Measurements from ENCODE around the gene GTPBP1. TPM values are rescaled to one million over a fixed set of nuclear protein-coding genes. Genes with fewer than 3 reads are reported as not detected.
A peak's percentile ranks its signal among the peaks of the same experiment; 100 is the strongest.

Gene GTPBP1
- total RNA-seq (2021) = 108 TPM in 2 replicates
- long read RNA-seq, full-length matches to known transcripts = 30 of 132 reads
- long read RNA-seq, partial matches to known transcripts = 42 of 132 reads
- long read RNA-seq, other reads (novel, unspliced or antisense) = 60 of 132 reads

- WGBS (ENCODE audit: extremely low coverage, insufficient read length, low lambda C conversion rate) = no CpG with 5 or more reads among the region's 55 CpGs
- Histone ChIP-seq H3K27me3 (ENCODE audit: insufficient read depth, low read length) (no peaks in the 10 kb centered on the region), H3K23me2 (ENCODE audit: insufficient read length, low read depth, low read length, poor library complexity, severe bottlenecking) (peaks cover 15% of the 10 kb centered on the region), H3K79me2 (ENCODE audit: insufficient read depth, low read length) (peaks cover 31% of the 10 kb centered on the region; the same call in 1 of the 2 replicates), H3K4me1 (ENCODE audit: insufficient read depth, low read length) (peaks cover 10% of the 10 kb centered on the region), H3K14ac (ENCODE audit: insufficient read depth, low read length) (peak within 1 kb of the TSS; percentile 96), H3K9me3 (ENCODE audit: control insufficient read depth, low read depth, low read length) (no peaks in the 10 kb centered on the region), H2BK5ac (ENCODE audit: insufficient read length, low read length) (peak within 1 kb of the TSS; percentile 7), H2BK12ac (ENCODE audit: insufficient read length, low read depth, low read length) (peak within 1 kb of the TSS; percentile 77), H3T11ph (ENCODE audit: low read length) (peak within 1 kb of the TSS; percentile 46), H3K4me2 (ENCODE audit: insufficient read depth, insufficient read length, low read length) (peak within 1 kb of the TSS; percentile 94), H3K23ac (ENCODE audit: insufficient read length, low read depth, low read length) (no peak within 1 kb of the TSS), H3K56ac (ENCODE audit: insufficient read length, low read depth, low read length) (no peak within 1 kb of the TSS), H3K27ac (ENCODE audit: insufficient read length, low read depth, low read length) (peak within 1 kb of the TSS; percentile 59), H3K4ac (ENCODE audit: low read depth, low read length) (no peak within 1 kb of the TSS; the same call in 1 of the 2 replicates), H2AFZ (ENCODE audit: low read length) (no peak within 1 kb of the TSS), H2BK120ac (ENCODE audit: low read depth, low read length, poor library complexity, severe bottlenecking) (peak within 1 kb of the TSS; percentile 24), H2AK5ac (ENCODE audit: insufficient read length, low read length) (peak within 1 kb of the TSS; percentile 11), H2BK20ac (ENCODE audit: low read depth, low read length, poor library complexity, severe bottlenecking) (no peak within 1 kb of the TSS), H4K91ac (ENCODE audit: insufficient read length, low read depth, low read length) (no peak within 1 kb of the TSS), H4K5ac (ENCODE audit: insufficient read length, low read depth, low read length) (peak within 1 kb of the TSS; percentile 3), H3K79me1 (ENCODE audit: insufficient read depth, low read depth, low read length, poor library complexity, severe bottlenecking) (peaks cover 7% of the 10 kb centered on the region), H3K9ac (ENCODE audit: extremely low read depth, insufficient read length, low read length) (peak within 1 kb of the TSS; percentile 81), H3K18ac (ENCODE audit: insufficient read length, low read depth, low read length) (peak within 1 kb of the TSS; percentile 91), H2BK15ac (ENCODE audit: low read depth, low read length) (no peak within 1 kb of the TSS), H4K8ac (replicated peaks; ENCODE audit: insufficient read length, low read depth, low read length) (peak within 1 kb of the TSS; percentile 73), H4K20me1 (ENCODE audit: control insufficient read depth, insufficient read depth, insufficient read length) (no peaks in the 10 kb centered on the region)
- H3K4me3 Mint-ChIP-seq = peak within 1 kb of the TSS; percentile 93 to 95
- peak within 1 kb of the TSS; percentile 99 for H3K27ac Mint-ChIP-seq
- H3K27me3 Mint-ChIP-seq (ENCODE audit: low read depth) = no peaks in the 10 kb centered on the region; the same call in 1 of the 2 replicates
- H3K4me1 Mint-ChIP-seq = peaks cover 44 to 48% of the 10 kb centered on the region in 2 experiments
- TF ChIP-seq, protein P1, sequence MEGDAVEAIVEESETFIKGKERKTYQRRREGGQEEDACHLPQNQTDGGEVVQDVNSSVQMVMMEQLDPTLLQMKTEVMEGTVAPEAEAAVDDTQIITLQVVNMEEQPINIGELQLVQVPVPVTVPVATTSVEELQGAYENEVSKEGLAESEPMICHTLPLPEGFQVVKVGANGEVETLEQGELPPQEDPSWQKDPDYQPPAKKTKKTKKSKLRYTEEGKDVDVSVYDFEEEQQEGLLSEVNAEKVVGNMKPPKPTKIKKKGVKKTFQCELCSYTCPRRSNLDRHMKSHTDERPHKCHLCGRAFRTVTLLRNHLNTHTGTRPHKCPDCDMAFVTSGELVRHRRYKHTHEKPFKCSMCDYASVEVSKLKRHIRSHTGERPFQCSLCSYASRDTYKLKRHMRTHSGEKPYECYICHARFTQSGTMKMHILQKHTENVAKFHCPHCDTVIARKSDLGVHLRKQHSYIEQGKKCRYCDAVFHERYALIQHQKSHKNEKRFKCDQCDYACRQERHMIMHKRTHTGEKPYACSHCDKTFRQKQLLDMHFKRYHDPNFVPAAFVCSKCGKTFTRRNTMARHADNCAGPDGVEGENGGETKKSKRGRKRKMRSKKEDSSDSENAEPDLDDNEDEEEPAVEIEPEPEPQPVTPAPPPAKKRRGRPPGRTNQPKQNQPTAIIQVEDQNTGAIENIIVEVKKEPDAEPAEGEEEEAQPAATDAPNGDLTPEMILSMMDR (conservative IDR thresholded peaks at IDR 0.05) = no peak
- no peaks in the 10 kb centered on the region for H3K9me3 Mint-ChIP-seq
- peaks cover 2 to 15% (median 12%) of the 10 kb centered on the region in 3 experiments; a peak in 5 of 7 replicates for H3K36me3 Mint-ChIP-seq (ENCODE audit: insufficient read depth in 1 of 3, low read depth in 3 of 3)
- DNase-seq = peak; percentile 100
Measured at GRCh38 chr22:38705235-38706100, at the start of gene GTPBP1. GTPBP1 (plus strand) TSS chr22:38705944; CDS start chr22:38705956, 12 bp downstream.

All from H9 (cell line).